SIG-M5 treated with dmso at 0.1 percent for 504 hours (cell line): ENCODE measurements around the gene METTL6.
"Not testable (repeated sequence)": the region's sequence is repeated elsewhere in the genome, so short reads cannot be mapped to it uniquely, and the experiment has no call there.

Experiments used
- DNase-seq: peaks from one replicate; lab custom pipeline; 2025; ENCODE audit not compliant: unreplicated experiment; lab: John Stamatoyannopoulos, UW

The METTL6 gene

DNA sequence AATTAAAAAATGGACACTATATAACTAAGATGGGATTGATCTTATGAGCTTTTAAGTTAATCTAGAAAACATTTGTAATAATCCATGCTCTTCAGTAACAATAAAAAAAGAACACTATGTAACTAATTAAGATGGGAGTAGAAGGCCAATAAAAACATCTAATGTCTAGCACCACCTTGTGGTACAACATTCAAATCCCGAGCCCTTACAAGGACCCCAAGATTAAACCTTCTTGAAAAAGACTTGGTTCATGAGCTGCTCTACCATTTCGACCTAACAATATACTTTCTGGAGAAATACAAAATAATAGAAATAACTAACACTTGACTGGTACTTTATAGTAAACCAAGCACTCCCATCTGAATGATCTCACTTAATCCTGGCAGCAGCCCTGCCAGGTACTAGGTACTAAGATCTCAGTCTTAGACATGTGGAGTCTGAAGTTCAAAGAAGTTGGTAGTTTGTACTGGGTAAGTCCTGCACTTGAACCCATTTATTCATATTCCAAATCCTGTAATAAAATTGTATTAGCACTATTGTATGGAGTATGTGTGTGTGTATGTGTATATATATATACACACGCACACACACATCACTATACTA lies 21.8 kb downstream of the METTL6 start:
- peak; percentile 60 for DNase-seq

DNA sequence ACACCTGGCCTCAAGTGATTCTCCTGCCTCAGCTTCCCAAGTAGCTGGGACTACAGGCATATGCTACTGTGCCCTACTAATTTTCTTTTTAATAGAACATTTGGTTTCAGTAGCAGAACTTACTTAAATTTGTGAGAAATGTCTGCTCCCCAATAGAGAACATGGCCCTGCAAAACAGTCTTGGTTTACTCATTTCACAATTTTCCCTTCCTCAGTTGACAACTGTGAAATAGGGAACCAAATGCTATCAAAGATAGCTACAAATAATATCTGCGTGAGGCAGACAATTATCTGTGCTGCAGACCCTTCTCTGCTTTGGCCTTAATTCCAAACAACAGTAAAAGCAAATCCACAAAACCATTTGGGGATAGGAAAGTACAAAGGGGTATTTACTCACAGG lies 22.6 kb downstream of the METTL6 start:
- DNase-seq = peak; percentile 13

DNA sequence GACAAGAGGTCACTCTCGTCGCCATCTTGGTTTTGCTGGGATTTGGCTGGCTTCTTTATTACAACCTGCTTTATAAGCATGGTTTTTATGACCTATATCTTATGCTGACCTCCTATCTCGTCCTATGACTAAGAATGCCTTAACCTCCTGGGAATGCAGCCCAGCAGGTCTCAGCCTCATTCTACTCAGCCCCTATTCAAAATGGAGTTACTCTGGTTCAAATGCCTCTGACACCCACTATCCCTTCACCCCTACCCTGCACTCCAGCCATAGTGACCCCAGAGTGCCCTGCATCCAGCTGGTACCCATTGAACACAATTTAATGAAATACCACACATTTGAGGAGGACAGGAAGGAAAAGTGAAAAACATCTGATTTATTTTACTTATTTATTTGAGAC lies 23.4 kb downstream of the METTL6 start:
- no peak for DNase-seq

DNA sequence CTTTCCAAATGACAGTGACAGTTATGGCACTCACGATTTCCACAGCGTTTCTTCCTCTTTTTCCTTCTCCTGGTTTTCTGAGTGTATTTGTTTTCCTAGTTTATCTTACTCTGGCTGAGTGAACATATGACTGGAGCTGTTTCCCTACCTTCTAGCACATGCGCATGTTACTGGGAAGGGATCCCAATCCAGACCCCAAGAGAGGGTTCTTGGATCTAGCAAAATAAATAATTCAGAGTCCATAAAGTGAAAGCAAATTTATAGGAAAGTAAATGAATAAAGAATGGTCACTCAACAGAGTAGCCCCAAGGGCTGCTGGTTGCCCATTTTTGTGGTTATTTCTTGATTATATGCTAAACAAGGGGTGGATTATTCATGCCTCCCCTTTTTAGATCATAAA lies 23.8 kb downstream of the METTL6 start:
- DNase-seq = no peak

DNA sequence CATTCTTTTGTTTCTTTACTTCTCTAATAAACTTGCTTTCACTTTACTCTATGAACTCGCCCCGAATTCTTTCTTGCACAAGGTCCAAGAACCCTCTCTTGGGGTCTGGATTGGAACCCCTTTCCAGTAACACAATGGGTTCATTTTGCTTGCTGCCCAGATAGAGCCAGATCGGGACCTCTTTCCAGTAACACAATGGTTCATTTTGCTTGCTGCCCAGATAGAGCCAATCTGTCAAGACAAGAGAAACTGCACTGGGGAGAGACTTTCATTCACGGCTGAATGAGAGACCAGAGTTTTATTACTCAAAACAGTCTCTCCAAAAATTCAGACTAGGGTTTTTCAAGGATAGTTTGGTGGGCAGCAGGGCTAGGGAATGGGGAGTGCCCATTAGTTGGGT lies 25.4 kb downstream of the METTL6 start:
- DNase-seq = no peak

DNA sequence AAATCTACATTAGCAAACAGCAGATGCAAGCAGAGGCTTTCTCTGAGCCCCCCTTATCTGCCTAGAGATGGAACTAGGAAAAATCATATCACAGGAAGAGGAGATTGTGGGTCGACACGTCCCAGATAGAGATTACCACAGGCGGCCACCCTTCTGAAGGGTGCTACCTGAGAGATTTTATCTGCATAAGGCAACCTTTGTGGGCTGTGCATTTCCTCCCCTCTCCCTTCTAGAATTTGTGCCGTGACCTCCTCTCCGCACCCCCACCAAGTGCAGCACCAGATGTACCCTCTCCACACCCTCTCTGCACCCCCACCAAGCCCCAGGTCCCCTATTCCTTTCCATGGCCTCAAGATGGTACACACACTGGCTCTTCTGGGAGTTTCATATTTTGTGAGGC lies 27.4 kb downstream of the METTL6 start:
- no peak for DNase-seq

DNA sequence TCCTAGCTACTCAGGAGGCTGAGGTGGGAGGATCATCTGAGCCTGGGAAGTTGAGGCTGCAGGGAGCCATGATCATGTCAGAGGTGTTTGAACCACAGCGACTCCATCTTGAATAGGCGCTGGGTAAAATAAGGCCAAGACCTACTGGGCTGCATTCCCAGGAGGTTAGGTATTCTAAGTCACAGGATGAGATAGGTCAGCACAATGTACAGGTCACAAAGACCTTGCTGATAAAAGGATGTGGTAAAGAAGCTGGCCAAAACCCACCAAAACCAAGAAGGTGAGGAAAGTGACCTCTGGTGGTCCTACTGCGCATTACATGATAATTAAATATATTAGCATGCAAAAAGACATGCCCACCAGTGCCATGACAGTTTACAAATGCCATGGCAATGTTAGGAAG lies 28.6 kb downstream of the METTL6 start:
- peak; percentile 12 for DNase-seq

DNA sequence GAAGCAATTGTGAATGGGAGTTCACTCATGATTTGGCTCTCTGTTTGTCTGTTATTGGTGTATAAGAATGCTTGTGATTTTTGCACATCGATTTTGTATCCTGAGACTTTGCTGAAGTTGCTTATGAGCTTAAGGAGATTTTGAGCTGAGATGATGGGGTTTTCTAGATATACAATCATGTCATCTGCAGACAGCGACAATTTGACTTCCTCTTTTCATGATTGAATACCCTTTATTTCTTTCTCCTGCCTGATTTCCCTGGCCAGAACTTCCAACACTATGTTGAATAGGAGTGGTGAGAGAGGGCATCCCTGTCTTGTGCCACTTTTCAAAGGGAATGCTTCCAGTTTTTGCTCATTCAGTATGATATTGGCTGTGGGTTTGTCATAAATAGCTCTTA lies 34.1 kb downstream of the METTL6 start:
- DNase-seq = not testable (repeated sequence)

DNA sequence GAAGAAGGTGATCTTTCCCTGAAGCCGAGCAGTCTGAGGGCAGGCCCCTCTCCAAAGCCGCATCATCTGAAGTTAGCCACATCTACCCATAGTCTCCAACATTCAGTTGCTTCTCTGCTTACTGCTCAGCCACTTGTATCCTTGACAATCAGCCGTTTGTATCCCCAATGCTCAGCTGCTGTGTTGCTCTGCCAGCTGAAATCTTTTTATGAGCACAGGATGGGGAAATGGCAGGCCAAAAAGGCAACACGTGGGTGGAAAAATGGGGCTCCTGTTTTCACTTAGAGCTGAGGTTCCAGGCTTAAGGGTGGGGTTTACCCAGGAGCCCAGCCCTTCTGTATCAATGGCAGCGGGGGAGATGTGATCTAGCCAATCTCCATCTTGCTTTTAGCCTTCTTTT lies 36.3 kb downstream of the METTL6 start:
- no peak for DNase-seq

DNA sequence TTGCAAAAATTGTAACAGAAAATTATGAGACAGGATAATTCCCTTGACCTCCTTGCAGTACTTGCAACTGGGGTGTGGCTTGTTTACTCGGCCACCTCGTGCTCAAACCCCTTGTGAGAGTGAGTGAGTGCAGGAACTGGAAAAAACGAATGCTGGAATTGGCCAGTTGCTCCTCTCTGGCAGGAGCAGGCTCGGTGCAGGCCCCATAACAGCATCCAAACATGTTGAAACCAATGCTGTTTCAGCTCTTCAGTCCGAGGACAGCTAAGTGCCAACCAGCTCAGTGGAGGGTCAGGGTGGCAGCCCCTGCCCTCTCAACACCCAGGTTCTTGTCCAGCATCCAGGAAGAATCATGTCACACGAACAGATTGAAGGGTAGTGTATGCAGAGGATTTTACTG lies 36.9 kb downstream of the METTL6 start:
- DNase-seq = no peak

DNA sequence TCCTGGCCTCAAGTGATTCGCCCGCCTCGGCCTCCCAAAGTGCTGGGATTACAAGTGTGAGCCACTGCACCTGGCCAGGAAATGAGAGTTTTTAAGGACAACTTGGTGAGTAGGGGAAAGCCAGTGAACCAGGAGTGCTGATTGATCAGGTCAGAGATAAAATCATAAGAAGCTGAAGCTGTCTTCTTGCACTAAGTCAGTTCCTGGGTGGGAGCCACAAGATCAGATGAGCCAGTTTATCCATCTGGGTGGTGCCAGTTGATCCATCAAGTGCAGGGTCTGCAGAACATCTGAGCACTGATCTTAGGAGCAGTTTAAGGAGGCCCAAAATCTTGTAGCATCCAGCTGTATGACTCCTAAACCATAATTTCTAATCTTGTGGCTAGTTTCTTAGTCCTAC lies 39.0 kb downstream of the METTL6 start:
- not testable (repeated sequence) for DNase-seq

DNA sequence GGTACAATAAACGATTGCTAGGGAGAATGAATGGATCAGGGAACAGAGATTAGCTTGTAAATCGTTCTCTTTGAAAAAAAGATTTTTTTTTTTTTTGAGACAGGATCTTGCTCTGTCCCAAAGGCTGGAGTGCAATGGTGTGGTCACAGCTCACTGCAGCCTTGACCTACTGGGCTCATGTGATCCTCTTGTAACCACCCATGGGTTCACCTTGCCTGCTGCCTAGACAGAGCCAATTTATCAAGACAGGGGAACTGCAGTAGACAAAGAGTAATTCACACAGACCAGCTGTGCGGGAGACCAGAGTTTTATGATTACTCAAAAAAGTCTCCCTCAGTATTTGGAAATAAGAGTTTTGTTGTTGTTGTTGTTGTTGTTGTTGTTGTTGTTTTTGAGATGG lies 39.6 kb downstream of the METTL6 start:
- DNase-seq = no peak

DNA sequence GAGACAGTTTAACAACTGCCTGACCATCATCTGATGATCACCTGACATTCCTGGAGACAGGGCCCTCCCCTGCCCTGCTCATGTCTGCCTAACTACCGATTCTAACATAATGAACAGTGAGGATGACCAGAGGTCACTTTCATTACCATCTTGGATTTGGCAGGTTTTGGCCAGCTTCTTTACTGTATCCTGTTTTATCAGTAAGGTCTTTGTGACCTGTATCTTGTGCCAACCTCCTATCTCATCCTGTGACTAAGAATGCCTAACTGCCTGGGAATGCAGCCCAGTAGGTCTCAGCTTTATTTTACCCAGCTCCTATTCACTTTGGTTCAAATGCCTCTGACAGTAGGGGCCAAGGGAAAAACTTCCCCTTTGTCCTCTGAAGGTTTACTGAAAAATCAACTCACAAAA lies 40.2 kb downstream of the METTL6 start:
- DNase-seq = no peak

DNA sequence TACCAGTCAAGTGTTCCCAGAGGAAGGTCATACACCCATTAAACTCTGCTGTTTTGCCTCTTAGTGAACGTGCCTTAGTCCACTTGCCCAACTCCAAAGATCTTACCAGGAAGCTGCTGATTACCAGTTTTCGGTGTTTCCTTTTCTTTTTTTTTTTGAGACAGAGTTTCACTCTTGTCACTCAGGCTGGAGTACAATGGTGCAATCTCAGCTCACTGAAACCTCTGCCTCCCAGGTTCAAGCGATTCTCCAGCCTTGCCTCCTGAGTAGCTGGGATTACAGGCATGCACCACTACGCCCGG lies 40.7 kb downstream of the METTL6 start:
- not testable (repeated sequence) for DNase-seq

DNA sequence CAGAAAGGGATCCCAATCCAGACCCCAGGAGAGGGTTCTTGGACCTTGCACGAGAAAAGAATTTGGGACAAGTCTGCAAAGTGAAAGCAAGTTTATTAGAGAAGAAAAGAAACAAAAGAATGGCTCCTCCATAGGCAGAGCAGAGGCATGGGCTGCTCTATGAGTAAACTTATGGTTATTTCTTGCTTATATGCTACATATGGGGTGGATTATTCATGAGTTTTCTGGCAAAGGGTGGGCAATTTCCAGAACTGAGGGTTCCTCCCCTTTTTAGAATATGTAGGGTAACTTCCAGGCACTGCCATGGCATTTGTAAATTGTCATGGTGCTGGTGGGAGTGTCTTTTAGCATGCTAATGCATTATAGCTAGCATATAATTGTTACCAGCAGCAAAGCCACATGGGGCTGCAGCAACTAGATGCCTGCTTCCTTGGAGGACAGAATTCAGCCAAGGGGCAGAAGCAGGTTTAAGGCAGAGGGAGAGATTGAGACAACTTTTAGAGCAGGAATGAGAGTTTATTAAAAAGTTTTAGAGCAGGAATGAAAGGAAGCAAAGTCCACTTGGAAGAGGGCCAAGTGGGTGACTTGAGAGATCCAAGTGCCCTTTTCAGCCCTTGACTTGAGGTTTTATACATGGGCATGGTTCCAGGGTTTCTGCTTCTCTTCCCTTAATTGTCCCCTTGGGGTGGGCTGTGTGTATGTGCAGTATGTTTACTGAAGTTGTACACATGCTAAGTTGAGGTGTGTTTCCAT lies 41.3 kb downstream of the METTL6 start:
- DNase-seq = no peak

DNA sequence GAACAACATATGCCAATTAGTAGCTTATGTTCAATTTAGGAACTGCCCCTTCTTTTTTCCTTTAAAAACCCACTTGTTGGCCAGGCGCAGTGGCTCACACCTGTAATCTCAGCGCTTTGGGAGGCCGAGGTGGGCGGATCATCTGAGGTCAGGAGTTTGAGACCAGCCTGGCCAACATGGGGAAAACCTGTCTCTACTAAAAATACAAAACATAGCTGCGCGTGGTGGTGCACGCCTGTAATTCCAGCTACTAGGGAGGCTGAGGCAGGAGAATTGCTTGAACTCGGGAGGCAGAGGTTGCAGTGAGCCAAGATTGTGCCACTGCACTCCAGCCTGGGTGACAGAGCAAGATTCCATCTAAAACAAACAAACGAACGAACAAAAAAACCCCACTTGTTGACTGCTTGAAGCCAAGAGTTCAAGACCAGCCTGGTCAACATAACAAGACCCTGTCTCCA lies 42.1 kb downstream of the METTL6 start:
- DNase-seq = not testable (repeated sequence)

DNA sequence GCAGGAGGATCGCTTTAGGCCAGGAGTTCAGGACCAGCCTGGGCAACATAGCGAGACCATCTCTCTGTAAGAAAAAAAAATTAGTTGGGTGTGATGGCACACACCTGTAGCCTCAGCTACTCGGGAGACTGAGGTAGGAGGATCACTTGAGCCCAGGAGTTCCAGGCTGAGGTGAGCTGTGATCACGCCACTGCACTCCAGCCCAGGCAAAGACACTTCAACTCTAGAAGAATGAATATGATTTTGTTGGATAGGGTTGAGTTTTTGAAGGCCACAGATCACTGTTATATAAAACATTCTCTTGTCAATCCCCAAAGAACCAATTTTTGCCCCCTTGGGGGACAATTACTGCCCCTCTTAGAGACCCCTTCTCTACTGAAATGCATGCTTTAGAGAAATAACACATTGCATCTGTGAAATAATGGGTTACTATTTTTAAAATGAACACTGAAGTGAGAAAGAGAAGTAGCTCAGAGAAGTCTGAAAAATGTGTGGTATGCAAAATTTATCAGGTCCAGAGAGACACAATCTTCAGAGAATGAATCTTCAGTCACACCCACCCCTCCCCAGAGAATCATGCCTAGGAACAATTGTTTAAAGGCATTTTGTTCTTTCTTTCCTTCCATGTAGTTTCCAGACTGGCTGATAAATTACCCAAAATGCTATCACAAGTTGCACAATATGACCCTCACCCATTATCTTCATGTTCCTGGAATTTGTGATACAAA lies 42.7 kb downstream of the METTL6 start:
- no peak for DNase-seq

DNA sequence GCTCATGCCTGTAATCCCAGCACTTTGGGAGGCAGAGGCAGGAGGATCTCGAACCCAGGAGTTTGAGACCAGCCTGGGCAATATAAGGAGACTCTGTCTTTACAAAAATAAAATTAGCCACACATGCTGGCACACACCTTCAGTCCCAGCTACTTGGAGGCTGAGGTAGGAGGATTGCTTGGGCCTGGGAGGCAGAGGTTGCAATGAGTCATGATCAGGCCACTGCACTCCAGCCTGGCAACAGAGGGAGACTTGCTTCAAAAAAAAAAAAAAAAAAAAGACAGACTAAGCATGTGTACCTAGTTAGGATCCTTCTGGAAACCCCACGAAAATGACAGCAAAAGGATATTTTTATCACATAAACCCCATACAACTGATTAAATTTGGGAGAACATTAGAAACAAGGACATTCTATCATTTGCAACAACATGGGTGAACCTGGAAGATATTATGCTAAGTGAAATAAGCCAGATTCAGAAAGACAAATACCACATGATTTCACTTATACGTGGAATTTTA lies 44.9 kb downstream of the METTL6 start:
- DNase-seq = no peak

DNA sequence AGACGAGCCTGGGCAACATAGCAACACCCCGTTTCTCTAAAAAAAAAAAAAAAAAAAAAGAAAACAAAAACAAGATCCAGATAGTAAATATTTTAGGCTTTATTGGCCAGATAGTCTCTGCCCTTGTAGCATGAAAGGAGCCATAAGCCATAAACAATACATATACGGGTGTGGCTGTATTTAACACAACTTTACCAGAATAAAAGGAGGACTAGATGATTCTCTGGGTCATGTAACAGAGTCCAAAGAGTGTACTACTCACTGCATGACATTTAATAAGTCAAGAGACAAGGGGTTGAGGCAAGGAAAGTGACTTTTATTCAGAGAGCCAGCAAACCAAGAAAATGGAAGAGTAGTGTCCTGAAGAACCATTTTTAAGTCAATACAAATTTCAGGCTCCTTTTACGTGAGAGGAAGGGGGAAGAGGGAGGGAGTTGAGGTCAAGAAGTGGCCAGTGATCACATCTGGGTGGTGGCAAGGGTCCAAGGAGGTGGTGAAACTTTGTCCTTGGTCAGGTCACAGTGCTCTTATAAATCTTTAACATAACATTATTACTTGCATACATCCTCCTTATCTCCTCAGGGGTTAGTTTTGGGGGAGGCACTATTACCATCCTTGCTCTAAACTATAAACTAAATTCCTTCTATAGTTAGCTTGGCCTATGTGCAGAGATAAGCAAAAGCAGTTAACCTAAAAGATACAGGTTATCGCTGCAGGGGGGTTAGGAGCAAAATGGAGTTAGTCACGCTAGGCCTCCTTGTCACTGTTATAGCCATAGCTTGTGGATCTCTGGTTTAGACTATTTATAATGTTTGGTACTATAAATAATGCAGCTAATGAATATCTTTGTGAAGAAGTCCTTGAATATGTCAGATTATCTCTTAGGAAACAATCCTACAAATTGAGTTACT lies 46.1 kb downstream of the METTL6 start:
- no peak for DNase-seq

DNA sequence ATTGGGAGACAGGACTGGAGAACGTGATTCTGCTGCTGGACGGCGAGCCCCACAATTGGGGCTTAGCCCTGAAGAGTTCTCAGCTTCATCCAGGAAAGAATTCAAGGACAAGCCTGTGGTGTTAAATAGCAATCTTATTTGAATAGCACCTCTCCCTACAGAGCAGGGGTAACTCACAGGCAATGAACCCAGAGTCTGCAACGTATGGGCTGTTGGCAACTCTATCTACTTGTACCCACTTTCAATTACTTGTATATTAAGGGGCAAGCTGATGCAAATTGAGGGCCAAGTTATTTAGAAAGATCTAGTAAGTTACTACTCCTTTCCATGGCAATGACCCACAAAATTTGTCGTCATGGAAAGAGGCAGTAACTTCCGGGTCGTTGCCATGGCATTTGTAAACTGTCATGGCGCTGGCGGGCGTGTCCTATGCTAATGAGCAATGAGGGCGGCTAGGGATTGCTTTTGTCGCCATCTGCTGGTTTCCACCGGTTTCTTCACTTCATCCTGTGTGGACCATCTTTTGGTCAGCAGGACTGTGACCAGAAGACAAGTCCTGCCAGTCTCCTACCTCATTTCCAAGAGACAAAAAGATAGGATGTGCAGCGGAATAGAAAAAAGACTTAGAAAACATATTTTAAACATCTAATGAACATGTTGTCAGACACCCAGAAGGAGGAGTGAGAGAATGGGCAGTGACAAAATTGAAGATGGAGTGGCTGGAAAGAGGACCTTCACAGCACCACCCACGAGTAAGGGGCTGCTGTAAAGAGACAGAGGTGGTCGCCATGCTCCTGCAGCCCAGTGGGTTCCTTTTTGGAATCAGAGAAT lies 49.2 kb downstream of the METTL6 start:
- peak; percentile 97 for DNase-seq
